HG03196 (cell line): ENCODE measurements around the gene DYNC2H1.

Experiments used
- ATAC-seq: cut with Tn5 transposase; IDR thresholded peaks from one replicate; pipeline ENCODE4 v1.9.1; 2021; ENCODE audit not compliant: unreplicated experiment

The DYNC2H1 gene

GRCh38 chr11:103108933-103109817 lies at the start of gene DYNC2H1:
TSS of gene DYNC2H1 (plus strand) at chr11:103109426. CDS start at chr11:103109575, 149 bp downstream.
- peak; percentile 100 for ATAC-seq

GRCh38 chr11:103061656-103062055 lies 47.6 kb upstream of the DYNC2H1 start:
- ATAC-seq, result no peak

- no peak for ATAC-seq
Observed at GRCh38 chr11:103067118-103067517, 42.1 kb upstream of the DYNC2H1 start.

DNA sequence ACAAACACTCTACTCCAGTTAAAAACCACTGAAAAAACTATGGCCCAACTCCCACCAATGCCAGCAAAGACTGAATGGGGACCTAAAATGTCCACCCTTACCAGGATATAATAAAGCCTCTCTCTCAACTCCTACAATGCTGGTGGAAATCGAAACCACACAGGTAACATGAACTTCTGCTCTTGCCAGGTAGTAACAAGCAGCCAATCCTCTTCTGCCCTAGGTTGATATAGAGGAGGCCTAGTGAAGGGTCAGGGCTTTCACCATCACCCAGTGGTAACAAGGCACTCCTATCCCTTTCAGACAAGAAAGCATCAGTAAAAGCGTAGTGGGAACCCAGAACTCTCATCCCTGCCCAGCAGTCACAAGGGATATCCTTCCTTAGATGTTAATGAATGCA lies 39.9 kb upstream of the DYNC2H1 start:
- no peak for ATAC-seq

DNA sequence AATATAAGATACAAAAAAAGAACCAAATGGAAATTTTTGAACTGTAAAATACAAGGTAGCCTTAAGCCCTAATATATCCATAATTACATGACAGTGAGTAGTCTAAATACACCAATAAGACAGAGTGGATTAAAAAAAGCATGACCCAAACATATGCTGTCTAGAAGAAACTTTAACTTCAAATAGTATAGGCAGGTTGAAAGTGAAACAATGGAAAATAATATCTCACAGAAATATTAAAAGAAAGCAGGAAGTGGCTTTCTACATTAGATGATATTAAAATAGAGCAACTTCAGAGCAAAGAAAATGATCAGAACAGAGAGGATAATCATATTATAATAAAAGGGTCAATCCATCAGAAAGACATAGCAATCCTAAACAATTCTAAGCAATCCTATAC lies 39.1 kb upstream of the DYNC2H1 start:
- no peak for ATAC-seq

DNA sequence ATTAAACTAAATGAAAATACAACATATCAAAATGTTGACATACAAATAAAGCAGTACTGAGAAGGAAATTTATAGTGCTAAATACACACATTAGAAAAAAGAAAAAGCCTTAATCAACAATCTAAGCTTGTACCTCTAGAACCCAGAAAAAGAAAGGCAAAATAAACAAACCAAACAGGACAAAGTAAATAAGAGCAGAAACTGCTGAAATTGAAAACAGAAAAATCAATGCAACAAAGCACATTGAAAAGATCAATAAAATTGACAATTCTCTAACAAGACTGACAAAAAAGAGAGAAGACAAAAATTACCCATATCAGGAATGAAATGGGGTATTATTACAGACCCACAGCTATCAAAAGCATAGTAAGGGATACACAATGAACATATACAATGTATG lies 38.2 kb upstream of the DYNC2H1 start:
- ATAC-seq, result no peak

- ATAC-seq, result no peak
Observed at GRCh38 chr11:103076361-103076760, 32.9 kb upstream of the DYNC2H1 start.

- ATAC-seq, result no peak
Observed at GRCh38 chr11:103077554-103077953, 31.7 kb upstream of the DYNC2H1 start.

- ATAC-seq, result no peak
Observed at GRCh38 chr11:103078710-103079109, 30.5 kb upstream of the DYNC2H1 start.

GRCh38 chr11:103079833-103080232 lies 29.4 kb upstream of the DYNC2H1 start:
- ATAC-seq, result no peak

DNA sequence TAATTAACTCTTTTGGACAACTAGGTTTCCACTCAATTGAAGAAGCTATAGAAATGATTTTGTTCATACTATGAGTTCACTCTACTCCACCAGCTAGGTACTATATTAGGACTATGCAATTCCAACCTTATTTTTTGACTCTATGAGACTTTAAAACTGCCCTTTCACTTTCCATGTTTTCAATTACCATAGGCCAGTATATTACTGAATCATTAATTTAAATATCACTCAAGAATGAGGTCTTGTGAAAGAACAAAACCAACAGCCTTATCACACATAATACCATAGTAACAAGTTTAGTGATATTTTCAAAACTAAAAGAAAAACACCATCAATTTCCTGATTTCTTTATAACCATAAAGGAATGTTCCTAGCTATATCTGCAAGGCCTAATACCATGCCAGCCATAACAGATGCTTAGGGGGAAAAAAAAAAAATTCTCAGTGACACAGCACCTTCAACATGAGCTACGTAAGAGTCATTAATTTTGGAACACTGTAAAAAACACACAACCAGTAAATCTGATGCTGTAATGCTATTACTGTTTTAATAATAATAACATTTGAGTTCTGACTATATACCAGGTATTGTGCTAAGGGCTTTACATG lies 23.4 kb upstream of the DYNC2H1 start:
- ATAC-seq, result no peak

GRCh38 chr11:103086461-103086860 lies 22.8 kb upstream of the DYNC2H1 start:
- ATAC-seq, result no peak

GRCh38 chr11:103091064-103091800 lies 18.0 kb upstream of the DYNC2H1 start:
- ATAC-seq, result peak; percentile 39

GRCh38 chr11:103091801-103092524 lies 17.3 kb upstream of the DYNC2H1 start, which contains the start of gene DCUN1D5:
TSS of gene DCUN1D5 (minus strand) at chr11:103092160. CDS start at chr11:103091872, 288 bp downstream.
- ATAC-seq, result peak; percentile 100

- ATAC-seq, result no peak
Observed at GRCh38 chr11:103097279-103097678, 11.9 kb upstream of the DYNC2H1 start.

DNA sequence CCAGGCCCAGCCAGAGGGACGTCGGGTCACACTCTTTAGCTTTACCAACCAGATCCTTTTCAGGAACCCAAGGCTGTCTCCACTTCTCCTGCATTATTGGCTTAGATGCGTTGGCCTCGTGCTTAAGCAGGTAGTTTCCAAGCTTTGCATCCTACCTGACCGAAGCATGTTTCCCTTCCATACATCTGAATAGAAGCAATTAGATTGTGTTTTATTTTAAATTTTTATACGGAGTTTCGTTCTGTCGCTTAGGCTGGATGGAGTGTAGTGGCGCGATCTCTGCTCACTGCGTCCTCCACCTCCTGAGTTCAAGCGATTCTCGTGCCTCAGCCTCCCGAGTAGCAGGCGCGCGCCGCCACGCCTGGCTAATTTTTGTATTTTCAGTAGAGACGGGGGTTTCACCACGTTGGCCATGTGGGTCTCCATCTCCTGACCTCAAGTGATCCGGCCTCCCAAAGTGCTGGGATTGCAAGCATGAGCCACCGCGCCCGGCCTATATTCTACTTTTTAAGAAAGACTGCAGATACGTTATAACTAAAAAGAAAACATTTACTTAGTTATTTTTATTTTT lies 677 bp downstream of the DYNC2H1 start:
- peak; percentile 8 for ATAC-seq

DNA sequence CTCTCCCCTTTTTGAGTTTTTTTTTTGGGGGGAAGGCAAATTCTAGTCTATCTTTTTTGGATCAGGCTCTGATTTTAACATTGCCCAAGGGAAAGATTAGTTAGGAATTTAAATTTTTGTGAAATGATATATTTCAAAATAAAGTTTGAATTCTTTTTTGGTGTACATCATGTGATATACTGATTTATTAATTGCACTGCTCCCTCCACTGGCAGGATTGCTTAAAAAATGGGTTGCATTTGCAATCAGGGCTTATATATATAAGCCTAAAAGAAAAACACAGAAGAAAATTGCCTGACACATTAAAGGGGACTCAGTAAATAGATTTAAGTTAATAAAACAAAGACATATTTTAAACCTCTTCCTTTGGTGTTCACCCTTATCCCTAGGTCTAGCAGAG lies 1.2 kb downstream of the DYNC2H1 start:
- ATAC-seq, result no peak

GRCh38 chr11:103111400-103111799 lies 2.2 kb downstream of the DYNC2H1 start:
- ATAC-seq, result no peak

DNA sequence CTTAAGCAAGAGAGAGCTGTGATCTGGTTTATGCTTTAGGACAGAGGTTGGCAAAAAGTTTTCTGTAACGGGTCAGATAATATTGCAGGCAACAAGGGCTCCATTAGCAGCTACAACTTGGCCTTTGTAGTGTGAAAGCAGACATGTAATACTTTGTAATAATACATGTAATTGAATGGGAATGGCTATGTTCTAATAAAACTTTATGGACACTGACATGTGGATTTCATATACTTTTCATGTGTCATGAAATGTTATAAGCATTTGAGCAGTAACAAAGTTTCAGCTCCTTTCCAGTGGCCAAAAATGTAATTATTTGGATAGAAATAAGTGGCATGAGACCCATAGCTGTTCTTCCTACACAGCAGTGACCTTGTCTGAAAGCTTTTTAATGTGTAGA lies 3.1 kb downstream of the DYNC2H1 start:
- ATAC-seq, result no peak

DNA sequence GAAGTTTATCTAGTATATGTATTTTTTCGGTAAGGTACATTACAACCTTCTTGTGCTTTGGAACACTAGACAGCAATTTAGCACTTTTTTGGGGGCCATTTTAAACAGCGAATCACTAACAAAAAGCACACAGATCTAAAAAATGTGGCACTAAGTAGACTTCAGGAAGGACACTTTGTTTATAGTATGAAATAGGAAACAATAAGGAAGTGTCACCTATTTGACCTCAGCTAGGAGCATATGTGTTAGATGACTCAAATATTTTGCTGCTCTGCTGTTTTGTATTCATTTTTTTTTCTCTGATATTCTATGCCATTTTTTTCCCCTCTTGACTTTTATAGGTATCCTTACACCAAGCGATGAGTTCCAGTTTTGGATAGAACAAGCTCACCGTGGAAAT lies 5.6 kb downstream of the DYNC2H1 start:
- no peak for ATAC-seq

DNA sequence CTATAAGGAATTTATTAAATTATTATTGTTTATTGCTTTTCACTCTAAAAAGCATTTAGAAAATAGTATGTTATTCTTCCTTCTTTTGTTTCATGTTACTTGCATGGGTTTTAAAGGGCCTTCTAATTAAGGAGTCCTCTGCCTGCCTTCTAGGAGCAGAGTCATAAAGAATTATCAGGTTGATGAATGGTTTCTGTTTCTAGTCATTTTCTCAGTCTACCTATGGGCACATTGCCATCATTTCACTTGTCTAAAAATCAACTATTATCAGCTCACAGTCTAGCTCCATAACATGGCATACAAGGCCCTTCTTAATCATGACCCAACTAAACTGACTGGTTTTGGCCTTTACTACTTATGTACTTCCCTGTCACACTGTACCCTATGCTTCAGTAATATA lies 16.2 kb downstream of the DYNC2H1 start:
- no peak for ATAC-seq
